HK-2 (cell line): ENCODE measurements around the gene EML1.

Experiments used
- DNase-seq: peaks from one replicate; pipeline ENCODE4 v3.0.0-alpha.2; 2018; ENCODE audit not compliant: unreplicated experiment

Gene EML1

GRCh38 chr14:99902925-99903324, 109.7 kb downstream of the EML1 start:
- no peak for DNase-seq

GRCh38 chr14:99904506-99904905, 111.3 kb downstream of the EML1 start:
- no peak for DNase-seq

GRCh38 chr14:99905121-99905520, 111.9 kb downstream of the EML1 start:
- DNase-seq = no peak

- DNase-seq = no peak
Observed at GRCh38 chr14:99907761-99908652, 114.8 kb downstream of the EML1 start.

DNA sequence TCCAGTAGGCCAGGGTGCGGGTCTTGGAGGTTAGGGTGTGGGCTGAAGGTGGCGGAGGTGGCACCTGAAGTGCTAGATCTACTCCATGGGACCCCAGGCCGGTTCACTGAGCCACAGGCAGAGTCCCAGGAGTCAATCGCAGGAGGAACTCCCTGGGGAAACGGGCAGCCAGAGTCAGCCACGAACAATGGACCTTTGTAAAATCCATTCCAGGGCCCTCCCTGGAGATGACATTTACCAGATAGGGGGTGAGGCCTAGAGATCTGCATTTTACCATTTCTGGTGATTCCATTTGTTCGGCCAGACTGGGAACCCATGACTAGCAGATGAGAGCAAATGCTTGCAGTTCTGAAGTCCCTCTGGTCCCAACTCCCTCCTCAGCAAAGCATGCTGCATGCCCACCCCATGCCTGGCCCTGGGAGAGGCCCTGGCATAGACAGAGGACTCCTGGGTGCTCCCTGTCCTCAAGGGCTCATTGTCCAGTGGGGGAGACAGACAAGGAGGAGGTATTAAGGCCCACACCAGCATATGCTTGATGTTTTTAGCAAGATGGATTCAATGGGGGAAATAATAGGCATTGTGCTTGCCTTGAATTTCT, 115.5 kb downstream of the EML1 start:
- DNase-seq = no peak

DNA sequence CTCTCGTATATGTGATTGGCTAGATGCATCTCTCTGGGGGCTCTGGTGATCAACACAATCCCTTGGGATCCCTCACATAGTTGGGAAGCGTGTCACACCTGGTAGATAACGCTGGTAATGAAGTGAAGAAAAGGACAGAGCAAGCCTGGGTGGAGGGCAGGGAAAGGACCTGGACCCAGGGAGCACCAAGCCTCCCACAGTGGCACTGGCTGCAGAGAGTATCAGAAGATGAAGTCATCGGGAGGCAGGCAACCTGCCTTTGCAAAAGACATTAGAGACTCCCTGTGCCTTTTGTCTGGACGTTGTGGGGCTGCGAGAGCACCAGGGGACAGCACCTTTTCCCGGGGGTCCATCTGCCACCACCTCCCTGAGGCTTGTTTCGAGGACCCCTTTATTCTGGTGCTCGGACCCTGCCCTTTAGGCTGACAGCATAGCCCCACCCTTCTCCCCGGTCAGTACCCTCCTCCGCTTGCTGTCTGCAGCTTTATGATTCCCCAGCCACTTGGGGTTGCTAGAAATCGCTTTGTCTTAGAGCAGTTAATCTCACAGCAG, 116.4 kb downstream of the EML1 start:
- no peak for DNase-seq

DNA sequence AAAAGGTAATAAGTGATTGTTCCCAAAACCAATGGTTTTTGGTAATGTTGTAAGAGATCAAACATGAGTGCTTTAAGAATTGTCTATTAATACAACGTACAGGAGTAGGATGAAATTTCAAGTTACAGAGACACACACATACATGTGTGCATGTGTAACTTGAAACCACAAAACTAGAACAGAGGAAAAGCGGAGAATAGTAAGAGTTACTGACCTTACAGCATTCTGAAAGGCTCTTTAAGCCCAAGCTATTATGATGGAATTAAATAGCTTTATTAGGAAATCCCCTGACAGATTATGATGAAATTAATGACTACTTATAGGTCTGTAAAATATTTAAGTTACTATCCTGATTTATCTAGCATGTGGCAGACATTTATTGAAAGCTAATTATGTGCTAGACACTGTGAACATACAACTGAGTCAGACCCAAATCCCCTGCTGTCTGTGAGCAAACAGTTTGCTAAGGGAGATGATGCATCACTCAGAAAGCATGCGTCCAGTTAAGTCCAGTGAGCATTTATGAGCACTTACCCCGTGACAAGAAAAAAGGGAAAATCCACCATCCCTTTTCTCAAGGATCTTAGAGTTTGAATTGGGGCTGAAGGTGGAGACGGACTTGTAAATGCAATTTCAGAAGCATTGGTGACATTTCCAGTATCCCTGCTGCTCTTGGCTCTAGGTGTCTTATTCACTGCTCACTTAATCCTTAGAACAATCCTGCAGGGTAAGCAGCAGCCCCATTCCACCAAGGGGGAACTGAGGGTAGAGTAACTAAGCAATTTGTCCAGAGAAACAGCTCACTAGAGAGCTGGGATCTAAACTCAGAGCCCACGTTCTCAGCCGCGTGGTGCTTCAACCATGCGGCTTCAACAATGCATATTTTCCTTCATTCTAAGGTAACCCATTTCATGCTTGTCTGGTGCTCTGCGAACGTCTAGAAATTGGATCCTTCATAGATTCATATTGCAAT, 117.4 kb downstream of the EML1 start:
- peak; percentile 31 for DNase-seq

GRCh38 chr14:99915305-99916090, 122.3 kb downstream of the EML1 start:
- no peak for DNase-seq

DNA sequence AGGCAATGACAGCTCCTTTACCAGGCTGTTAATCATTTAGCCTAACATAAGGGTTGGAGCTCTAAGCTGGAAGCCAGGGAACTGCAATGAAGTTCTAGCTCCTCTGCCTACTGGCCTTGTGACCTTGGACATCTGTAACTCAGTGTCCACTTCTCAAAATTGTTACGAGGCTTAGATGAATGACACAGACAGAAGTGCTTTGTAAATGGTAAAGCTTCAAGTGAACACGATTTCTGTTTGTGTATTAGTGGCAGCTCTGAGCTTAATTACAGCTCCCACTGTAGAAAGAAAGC, 122.8 kb downstream of the EML1 start:
- DNase-seq = no peak

GRCh38 chr14:99918781-99919180, 125.6 kb downstream of the EML1 start:
- DNase-seq = no peak

DNA sequence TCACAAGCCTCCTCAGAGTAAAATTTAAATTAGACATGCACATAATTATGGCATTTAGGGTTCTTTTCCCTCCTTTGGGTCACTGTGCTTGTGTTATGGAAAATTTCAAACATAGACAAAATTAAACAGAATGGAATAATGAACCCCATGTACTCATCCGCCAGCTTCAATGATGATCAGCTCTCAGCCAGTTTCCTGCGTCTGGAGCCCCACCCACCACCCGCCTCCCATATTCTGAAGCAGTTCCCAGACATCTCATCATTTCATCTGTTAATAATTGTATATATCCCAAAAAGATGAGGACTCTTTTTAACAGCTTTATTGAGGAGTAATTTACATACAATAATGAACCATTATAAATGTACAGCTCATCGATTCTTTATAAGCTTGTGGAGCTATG, 128.2 kb downstream of the EML1 start:
- DNase-seq = no peak

- DNase-seq = no peak
Observed at GRCh38 chr14:99924379-99924778, 131.2 kb downstream of the EML1 start.

DNA sequence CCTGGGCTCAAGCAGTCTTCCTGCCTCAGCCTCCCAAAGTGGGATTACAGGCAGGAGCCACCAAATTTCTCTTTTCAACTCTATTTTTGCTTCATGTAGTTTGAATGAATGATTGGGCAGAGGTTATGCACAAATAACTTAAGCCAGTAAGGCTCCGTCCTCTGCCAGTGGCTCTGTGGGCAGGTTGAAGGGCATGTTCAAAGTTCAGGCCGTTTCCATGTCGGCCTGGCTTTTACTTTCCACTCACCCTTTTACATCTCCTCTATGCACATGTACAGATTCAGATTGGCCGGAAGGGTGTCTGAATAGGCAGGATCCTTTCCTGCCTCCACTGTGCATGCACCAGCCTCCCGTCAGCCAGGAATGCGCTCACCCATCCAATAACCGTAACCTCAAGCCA, 132.3 kb downstream of the EML1 start:
- DNase-seq = no peak

DNA sequence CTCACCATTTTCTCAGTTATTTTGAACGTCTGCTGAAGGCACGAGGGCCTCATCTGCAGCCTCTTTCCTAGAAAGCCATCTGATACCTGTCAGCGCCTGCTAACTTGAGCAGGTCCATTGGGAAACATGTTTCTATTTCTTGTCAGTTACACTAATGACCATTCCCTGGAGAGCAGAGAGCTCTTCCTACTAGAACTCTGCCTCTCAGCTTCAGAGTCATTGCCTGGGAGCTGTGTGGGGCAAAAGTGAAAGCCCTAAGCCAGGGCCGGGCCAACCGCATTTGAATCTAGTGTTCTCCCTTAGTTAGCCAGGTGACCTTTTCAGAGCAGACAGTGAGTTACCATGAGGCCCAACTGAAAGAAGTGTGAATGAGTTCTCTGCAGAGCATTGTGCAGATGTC, 135.8 kb downstream of the EML1 start:
- DNase-seq = no peak

- no peak for DNase-seq
Observed at GRCh38 chr14:99929601-99930000, 136.4 kb downstream of the EML1 start.

DNA sequence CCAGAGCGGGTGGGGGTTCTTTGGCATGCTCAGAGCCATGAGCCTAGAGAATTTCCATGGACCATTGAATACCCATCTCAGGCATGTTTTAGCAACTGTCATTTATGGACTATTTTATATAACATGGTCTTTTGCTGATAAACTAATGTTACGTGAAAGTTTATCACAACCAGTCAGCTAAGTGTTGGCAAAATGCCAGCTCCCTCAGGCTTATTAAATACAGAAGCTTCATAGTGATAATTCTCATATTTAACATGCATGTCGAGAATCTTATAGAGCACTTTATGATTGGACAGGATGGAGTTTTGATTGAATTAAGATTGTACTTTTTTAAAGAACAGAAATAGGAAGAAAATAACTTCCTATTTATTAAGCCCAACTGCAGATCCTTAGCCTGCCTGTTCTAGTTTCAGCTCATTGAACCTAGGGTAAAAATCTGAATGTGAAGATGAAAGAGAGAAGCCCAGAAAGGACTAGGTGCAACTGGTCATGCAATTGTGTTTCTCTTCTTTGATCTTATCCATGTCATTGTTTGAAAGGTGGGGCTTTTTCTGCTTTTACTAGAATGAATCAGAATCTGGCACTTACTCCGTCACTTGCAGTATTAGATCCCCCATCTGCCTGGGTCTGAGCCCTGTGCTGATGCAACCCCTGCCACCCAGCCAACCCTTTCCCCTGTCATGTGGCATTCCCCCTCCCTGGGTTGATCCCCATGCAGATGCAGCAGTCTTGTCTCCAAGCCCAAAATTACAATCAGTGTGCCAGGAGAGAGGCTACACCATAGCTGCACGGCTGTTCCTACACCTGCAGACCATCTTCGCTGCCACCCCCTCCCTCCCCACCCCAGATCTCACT, 137.4 kb downstream of the EML1 start:
- DNase-seq = no peak

DNA sequence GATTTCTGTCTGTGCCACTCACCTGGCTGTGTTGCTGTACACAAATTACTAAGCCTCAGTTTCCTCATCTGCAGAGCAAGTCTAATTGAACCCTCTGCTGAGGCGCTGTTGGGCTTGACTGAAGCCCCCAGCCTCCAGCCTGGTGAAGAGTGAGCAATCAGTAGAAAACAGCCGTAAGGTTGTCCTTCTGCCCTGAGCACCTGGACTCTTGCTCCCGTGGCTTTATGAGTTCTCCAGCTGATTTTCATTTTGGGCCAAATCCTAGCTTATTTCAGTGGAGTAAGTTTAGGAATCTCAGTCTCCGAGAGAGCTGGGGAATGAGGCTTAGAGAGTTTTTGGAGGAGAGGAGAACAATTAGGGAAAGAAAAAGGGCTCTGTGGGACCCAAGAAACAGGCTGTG, 138.1 kb downstream of the EML1 start:
- no peak for DNase-seq

DNA sequence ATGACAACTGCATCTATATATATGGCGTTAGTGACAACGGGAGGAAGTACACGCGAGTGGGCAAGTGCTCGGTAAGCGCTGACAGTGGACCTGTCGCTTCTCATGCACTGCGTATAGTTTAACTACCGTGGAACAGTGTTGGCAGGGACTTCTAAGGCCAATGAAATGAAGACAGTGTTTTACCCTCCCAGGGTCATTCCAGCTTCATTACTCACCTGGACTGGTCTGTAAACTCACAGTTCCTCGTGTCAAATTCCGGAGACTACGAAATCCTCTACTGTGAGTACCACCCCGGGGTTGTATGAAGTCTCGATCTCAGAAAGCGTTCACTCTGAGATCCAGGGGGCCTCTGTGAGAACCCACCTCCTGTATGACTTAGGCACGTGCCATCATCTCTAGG, 142.8 kb downstream of the EML1 start:
- DNase-seq = no peak

- no peak for DNase-seq
Observed at GRCh38 chr14:99936738-99937474, 143.7 kb downstream of the EML1 start.
